ENCODE measurements around the gene MCOLN1. TPM values are rescaled to one million over a fixed set of nuclear protein-coding genes. Genes with fewer than 3 reads are reported as not detected.
A peak's percentile ranks its signal among the peaks of the same experiment; 100 is the strongest.

MCOLN1 gene
- total RNA-seq: 10 to 100 TPM; 11.2 to 13.0 TPM

DNA sequence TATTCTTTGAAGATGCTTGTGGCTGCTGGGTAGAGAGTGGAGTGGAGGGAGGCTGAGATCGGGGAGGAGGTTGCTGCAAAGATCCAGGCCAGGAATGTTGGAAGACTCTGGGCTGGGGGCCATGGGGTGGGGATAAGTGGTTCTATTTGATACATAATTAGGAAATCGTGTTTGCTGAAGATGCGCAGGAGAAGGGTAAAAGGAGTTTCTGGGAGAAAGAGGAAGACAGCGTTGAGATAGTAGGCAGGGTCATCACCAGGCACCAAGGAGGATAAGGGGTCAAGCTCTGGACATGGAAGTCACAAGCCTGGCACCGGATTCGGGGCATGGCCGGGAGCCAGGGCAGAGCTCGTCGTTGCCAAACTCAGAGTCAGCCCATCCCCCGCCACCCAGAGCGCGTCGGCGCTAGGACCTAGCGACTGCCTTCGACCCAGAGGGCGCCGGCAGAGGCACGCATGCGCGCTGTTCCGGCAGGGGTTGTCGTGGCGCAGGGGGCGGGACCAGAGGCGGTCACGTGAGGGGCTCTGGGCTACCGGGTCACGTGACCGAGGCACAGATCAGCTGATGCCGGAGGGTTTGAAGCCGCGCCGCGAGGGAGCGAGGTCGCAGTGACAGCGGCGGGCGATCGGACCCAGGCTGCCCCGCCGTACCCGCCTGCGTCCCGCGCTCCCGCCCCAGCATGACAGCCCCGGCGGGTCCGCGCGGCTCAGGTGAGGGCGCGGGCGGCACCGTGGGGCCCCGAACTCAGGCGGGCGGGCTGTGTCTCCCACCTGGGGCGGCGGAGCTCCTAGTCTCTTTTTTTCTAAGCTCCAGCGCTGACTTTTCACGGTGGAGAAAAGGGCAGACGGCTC, at the start of gene MCOLN1:
Gene MCOLN1 (plus strand): TSS at position 553 of the 851 bp plus-strand sequence. CDS start 127 bp downstream, at position 680.
- TF ChIP-seq, protein P1, sequence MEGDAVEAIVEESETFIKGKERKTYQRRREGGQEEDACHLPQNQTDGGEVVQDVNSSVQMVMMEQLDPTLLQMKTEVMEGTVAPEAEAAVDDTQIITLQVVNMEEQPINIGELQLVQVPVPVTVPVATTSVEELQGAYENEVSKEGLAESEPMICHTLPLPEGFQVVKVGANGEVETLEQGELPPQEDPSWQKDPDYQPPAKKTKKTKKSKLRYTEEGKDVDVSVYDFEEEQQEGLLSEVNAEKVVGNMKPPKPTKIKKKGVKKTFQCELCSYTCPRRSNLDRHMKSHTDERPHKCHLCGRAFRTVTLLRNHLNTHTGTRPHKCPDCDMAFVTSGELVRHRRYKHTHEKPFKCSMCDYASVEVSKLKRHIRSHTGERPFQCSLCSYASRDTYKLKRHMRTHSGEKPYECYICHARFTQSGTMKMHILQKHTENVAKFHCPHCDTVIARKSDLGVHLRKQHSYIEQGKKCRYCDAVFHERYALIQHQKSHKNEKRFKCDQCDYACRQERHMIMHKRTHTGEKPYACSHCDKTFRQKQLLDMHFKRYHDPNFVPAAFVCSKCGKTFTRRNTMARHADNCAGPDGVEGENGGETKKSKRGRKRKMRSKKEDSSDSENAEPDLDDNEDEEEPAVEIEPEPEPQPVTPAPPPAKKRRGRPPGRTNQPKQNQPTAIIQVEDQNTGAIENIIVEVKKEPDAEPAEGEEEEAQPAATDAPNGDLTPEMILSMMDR (IDR thresholded peaks at IDR 0.05): no peak
- H3K9me3 ChIP-seq: no peaks in the 10 kb centered on the region
- H3K27me3 ChIP-seq: no peaks in the 10 kb centered on the region
- peak within 1 kb of the TSS; percentile 77 to 81 for H3K4me3 ChIP-seq
- peak; percentile 99 for DNase-seq (ENCODE audit: low spot score)
- peaks cover 26% of the 10 kb centered on the region for H3K36me3 ChIP-seq
- peaks cover 0 to 25% of the 10 kb centered on the region in 2 donors for H3K4me1 ChIP-seq
- H3K27ac ChIP-seq: peak within 1 kb of the TSS; percentile 17 to 71

DNA sequence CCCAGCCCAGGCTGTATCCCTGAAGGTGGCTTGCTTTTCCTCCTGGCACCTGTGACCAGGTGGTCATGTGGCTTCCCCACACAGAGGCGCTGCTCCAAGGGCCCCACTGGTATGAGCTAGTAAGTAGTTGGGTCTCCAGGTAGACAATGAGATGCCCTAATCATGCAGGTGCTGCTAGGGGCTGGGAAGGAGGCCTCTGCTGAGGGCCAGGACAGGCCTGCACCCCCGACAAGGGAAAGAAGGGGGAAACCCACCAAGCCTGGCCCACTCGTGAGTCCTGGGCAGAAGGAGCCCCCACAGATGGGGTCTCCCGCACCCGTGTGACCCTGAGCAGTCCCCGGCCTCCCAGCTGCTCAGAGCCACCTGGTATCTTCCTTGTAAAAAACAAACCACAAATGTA, 46.8 kb upstream of the MCOLN1 start:
- Histone ChIP-seq H3K4me1 (no peaks in the 10 kb centered on the region), H3K9me3 (no peaks in the 10 kb centered on the region), H3K27ac (no peak overlapping the region), H3K36me3 (peaks cover 4% of the 10 kb centered on the region), H3K4me3 (no peak overlapping the region), H3K27me3 (no peaks in the 10 kb centered on the region)
- TF ChIP-seq, protein P1 (IDR thresholded peaks at IDR 0.05): no peak
- DNase-seq (ENCODE audit: low spot score): no peak

DNA sequence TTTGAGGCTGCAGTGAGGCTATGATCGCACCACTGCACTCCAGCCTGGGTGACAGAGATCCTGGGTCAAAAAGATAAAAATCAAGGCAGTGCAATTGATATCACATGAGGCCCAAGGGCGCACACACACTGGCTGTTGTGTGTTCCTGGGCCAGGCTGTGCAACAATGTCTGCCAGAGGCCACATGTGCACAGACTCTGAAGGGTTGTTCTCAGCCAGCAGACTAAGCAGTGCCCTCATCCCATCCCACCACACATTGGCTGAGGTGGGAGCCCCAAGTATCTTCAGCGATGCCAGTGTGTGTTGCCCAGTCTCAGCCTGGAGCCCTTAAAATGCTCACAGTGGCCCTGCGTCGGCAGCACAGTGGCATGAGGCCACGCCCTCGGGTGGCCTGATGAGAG, 46.2 kb upstream of the MCOLN1 start:
- no peaks in the 10 kb centered on the region for H3K9me3 ChIP-seq
- H3K4me3 ChIP-seq: no peak overlapping the region
- H3K36me3 ChIP-seq: no peaks in the 10 kb centered on the region
- TF ChIP-seq, protein P1 (IDR thresholded peaks at IDR 0.05): no peak
- no peaks in the 10 kb centered on the region for H3K27me3 ChIP-seq
- no peak overlapping the region for H3K27ac ChIP-seq
- no peak for DNase-seq (ENCODE audit: low spot score)
- H3K4me1 ChIP-seq: no peaks in the 10 kb centered on the region

DNA sequence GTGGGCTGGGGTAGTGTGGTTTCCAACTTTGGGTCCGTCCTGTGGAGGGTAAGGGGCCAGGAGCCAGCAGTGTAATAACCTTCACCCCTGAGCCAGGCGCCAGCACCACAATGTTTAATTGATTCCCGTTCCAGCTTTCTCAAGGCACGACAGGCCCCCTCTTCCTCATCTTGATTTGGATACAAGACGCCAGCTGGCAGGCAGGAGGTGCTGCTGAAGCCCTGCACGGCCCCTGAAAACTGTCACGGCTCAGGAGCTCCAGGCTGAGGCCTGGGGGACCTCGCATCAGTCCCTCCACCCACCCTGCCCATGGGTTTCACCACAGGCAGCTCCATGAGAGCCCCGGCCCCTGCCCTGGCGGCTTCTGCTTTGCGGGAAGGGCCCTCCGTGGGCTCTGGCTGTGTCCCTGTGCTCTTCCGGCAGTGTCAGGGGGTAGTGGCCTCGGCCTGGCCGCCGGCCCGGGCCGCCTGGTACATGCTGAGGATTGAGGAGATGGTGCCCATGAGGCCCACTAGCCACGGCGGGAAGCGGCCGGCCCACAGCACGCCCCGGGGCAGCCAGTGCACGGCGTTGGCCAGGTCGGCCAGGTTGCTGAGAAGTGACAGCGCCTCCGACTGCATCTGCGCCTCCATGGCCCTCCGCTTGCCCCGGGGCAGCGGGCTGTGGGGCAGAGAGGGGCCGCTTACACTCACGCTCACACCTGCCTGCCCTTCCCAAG, 45.5 kb upstream of the MCOLN1 start:
- Histone ChIP-seq H3K27ac (no peak overlapping the region), H3K9me3 (no peaks in the 10 kb centered on the region), H3K4me1 (no peaks in the 10 kb centered on the region), H3K4me3 (no peak overlapping the region), H3K27me3 (no peaks in the 10 kb centered on the region), H3K36me3 (no peaks in the 10 kb centered on the region)
- TF ChIP-seq, protein P1 (IDR thresholded peaks at IDR 0.05): no peak
- DNase-seq (ENCODE audit: low spot score): no peak

DNA sequence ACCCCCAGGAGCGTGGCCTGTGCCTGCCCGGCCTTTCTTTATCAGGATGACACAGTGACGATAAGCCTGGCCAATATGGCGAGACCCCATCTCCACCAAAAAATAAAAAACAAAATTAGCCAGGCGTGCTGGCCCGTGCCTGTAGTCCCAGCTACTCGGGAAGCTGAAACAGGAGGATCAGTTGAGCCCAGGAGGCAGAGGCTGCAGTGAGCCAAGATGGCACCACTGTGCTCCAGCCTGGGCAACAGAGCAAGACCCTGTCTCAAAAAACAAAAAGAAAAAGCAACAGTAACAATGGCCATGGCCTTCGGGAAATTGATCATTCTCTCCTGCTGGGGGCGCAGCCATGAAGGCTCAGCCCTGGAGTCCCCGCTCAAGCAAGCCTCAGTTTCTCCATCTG, 44.7 kb upstream of the MCOLN1 start:
- Histone ChIP-seq H3K9me3 (no peaks in the 10 kb centered on the region), H3K27me3 (no peaks in the 10 kb centered on the region), H3K36me3 (no peaks in the 10 kb centered on the region), H3K4me1 (peaks cover 0 to 6% of the 10 kb centered on the region in 2 donors), H3K4me3 (no peak overlapping the region), H3K27ac (no peak overlapping the region)
- TF ChIP-seq, protein P1 (IDR thresholded peaks at IDR 0.05): no peak
- DNase-seq (ENCODE audit: low spot score): no peak
